ENCODE results near the gene BCL2. TPM values are rescaled to one million over a fixed set of nuclear protein-coding genes. Genes with fewer than 3 reads are reported as not detected.
"Not testable (repeated sequence)": the region's sequence is repeated elsewhere in the genome, so short reads cannot be mapped to it uniquely, and the experiment has no call there.

BCL2 gene
- total RNA-seq, 1 donor from 2014 or later: 145 TPM

DNA sequence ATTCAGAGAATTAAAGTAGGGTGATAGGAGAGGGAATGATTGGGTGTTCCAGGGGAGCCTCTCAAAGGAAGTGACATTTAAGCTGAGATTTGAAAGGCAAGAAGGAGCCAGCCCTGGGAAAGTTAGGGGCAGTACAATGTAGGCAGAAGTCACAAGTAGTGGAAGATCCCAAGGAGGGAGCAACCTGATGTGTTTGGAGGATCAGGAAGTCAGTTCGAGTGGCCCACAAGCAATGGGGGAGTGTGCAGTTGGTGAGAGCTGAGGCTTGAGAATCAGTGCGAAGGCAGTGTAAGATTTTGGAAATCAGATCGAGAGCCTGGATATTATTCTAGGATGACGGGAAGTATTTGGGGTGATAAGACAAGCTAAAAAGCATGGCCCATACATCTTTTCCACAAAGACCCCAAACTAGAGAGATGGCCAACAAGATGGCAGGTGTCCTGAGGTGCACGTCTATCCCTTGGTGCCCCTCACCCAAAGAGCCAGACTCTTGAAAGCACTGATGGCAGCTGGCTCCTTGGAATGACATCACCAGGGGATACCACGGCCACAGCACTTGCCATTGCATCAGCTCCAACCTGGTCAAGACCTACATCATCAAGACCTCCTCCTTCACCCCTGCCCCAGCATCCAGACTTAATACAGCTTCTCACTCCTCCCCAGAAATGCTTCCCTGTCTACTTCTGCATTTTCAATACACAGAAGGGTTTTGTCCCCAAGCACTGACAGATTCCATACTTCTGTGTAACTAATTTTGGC, 127.3 kb downstream of the BCL2 start:
- H3K36me3 Mint-ChIP-seq (ENCODE audit: low read depth): peaks cover 19% of the 10 kb centered on the region
- no peaks in the 10 kb centered on the region for H3K9me3 Mint-ChIP-seq
- no peaks in the 10 kb centered on the region for H3K27me3 Mint-ChIP-seq
- H3K27ac Mint-ChIP-seq: peak overlapping the region; percentile 74
- no peak for DNase-seq
- intact Hi-C loops (cut with micrococcal nuclease): loop anchor here (1.0 to 2.0 kb wide), 3 partner anchors 10 to 38 kb away; no protein-coding TSS in a partner anchor
- H3K4me3 Mint-ChIP-seq: peak overlapping the region; percentile 6
- CTCF ChIA-PET: interaction anchor here (0.9 kb wide), 1 partner anchor 13 kb away, joined by 4 read pairs; no protein-coding TSS in a partner anchor
- TF ChIP-seq CTCF (IDR thresholded peaks at IDR 0.05): no peak
- POLR2A ChIA-PET: interaction anchor here (0.6 to 1.2 kb wide), 3 partner anchors 31 to 125 kb away, joined by 3 to 8 read pairs (median 3); no protein-coding TSS in a partner anchor
- ATAC-seq (ENCODE audit: low read depth): peak; percentile 29
- peaks cover 68% of the 10 kb centered on the region for H3K4me1 Mint-ChIP-seq

DNA sequence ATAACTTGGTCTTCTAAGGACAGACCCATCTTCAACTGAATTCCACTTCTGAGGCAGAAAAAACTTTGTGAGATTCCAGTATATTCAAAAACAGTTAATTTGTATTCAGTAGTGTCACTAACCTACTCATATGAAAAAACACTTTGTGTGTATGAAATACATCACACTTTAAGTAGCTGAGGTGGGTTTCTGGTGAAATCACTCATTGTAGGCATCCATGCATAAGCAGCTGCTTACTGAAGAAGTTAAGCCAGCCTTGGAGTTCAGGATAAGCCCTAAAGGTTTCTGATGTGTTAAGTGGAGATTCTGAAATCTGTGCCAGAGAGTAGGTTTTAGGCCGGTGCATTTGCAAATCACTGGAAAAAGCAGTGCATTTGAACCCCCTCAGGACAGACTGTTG, 128.2 kb downstream of the BCL2 start:
- Mint-ChIP-seq H3K9me3 (no peaks in the 10 kb centered on the region), H3K27me3 (no peaks in the 10 kb centered on the region), H3K4me3 (no peak overlapping the region), H3K27ac (no peak overlapping the region), H3K36me3 (ENCODE audit: low read depth) (peaks cover 19% of the 10 kb centered on the region), H3K4me1 (peaks cover 74% of the 10 kb centered on the region)
- intact Hi-C loops (cut with micrococcal nuclease): no loop called here
- DNase-seq (no peak), ATAC-seq (ENCODE audit: low read depth) (no peak)
- ChIA-PET POLR2A (no interaction called here), CTCF (no interaction called here)
- TF ChIP-seq CTCF (IDR thresholded peaks at IDR 0.05): no peak

DNA sequence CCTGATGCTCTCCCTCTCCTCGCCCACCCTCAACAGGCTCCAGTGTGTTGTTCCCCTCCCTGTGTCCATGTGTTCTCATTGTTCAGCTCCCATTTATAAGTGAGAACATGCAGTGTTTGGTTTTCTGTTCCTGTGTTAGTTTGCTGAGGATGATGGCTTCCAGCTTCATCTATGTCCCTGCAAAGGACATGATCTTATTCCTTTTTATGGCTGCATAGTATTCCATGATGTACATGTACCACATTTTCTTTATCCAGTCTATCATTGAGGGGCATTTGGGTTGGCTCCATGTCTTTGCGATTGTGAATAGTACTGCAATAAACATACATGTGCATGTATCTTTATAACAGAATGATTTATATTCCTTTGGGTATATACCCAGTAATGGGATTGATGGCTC, 128.7 kb downstream of the BCL2 start:
- peaks cover 19% of the 10 kb centered on the region for H3K36me3 Mint-ChIP-seq (ENCODE audit: low read depth)
- POLR2A ChIA-PET; H3K9me3 Mint-ChIP-seq; ATAC-seq (ENCODE audit: low read depth); DNase-seq; intact Hi-C loops (cut with micrococcal nuclease); H3K27me3 Mint-ChIP-seq; H3K4me3 Mint-ChIP-seq: not testable (repeated sequence)
- peak overlapping the region; percentile 16 for H3K27ac Mint-ChIP-seq
- CTCF ChIA-PET: interaction anchor here (1.0 kb wide), 1 partner anchor 128 kb away, joined by 3 read pairs; no protein-coding TSS in a partner anchor
- H3K4me1 Mint-ChIP-seq: peaks cover 79% of the 10 kb centered on the region

GRCh38 chr18:63189817-63190216, 129.8 kb downstream of the BCL2 start:
- no peak for ATAC-seq (ENCODE audit: low read depth)

GRCh38 chr18:63189041-63189440, 130.5 kb downstream of the BCL2 start:
- intact Hi-C loops (cut with micrococcal nuclease): no loop called here
- CTCF ChIA-PET: interaction anchor here (1.6 kb wide), 1 partner anchor 129 kb away, joined by 5 read pairs; no protein-coding TSS in a partner anchor

More at GRCh38 chr18:63189817-63190216, 129.8 kb downstream of the BCL2 start:
- no peak for DNase-seq
- CTCF ChIA-PET: interaction anchor here (1.0 kb wide), 1 partner anchor 129 kb away, joined by 3 read pairs; no protein-coding TSS in a partner anchor
- H3K9me3 Mint-ChIP-seq: no peaks in the 10 kb centered on the region
- no peak overlapping the region for H3K27ac Mint-ChIP-seq
- no peaks in the 10 kb centered on the region for H3K27me3 Mint-ChIP-seq
- TF ChIP-seq CTCF (IDR thresholded peaks at IDR 0.05): no peak
- peaks cover 19% of the 10 kb centered on the region for H3K36me3 Mint-ChIP-seq (ENCODE audit: low read depth)
- H3K4me1 Mint-ChIP-seq: peaks cover 81% of the 10 kb centered on the region
- intact Hi-C loops (cut with micrococcal nuclease): no loop called here
- H3K4me3 Mint-ChIP-seq: no peak overlapping the region
- POLR2A ChIA-PET: no interaction called here

More at GRCh38 chr18:63189041-63189440, 130.5 kb downstream of the BCL2 start:
- H3K4me1 Mint-ChIP-seq: peaks cover 88% of the 10 kb centered on the region
- H3K4me3 Mint-ChIP-seq: no peak overlapping the region
- ATAC-seq (ENCODE audit: low read depth) (no peak), DNase-seq (no peak)
- H3K27ac Mint-ChIP-seq: peak overlapping the region; percentile 9
- no peaks in the 10 kb centered on the region for H3K9me3 Mint-ChIP-seq
- no peaks in the 10 kb centered on the region for H3K27me3 Mint-ChIP-seq
- peaks cover 20% of the 10 kb centered on the region for H3K36me3 Mint-ChIP-seq (ENCODE audit: low read depth)
- POLR2A ChIA-PET: interaction anchor here (1.3 to 1.6 kb wide), 2 partner anchors 122 to 129 kb away, joined by 3 to 5 read pairs; no protein-coding TSS in a partner anchor
- TF ChIP-seq CTCF (IDR thresholded peaks at IDR 0.05): no peak
